Measurements from ENCODE around the gene HOXA13.

Gene HOXA13

GRCh38 chr7:27245124-27245797, 45.4 kb upstream of the HOXA13 start:
- no peak for TF ChIP-seq CTCF (IDR thresholded peaks at IDR 0.05; ENCODE audit: low read depth, low read length)
- no peak for DNase-seq (ENCODE audit: extremely low read depth, low read depth)

- no peak for TF ChIP-seq CTCF (IDR thresholded peaks at IDR 0.05; ENCODE audit: low read depth, low read length)
- no peak for DNase-seq (ENCODE audit: extremely low read depth, low read depth)
Measured at GRCh38 chr7:27244488-27245123, 44.7 kb upstream of the HOXA13 start.

GRCh38 chr7:27243340-27244163, 43.7 kb upstream of the HOXA13 start:
- DNase-seq (ENCODE audit: extremely low read depth, low read depth): no peak
- TF ChIP-seq CTCF (IDR thresholded peaks at IDR 0.05; ENCODE audit: low read depth, low read length): no peak

GRCh38 chr7:27242555-27243339, 42.9 kb upstream of the HOXA13 start, which contains the start of gene EVX1:
EVX1 (plus strand) TSS chr7:27242802; CDS start chr7:27243031, 229 bp downstream.
- no peak for TF ChIP-seq CTCF (IDR thresholded peaks at IDR 0.05; ENCODE audit: low read depth, low read length)
- no peak for DNase-seq (ENCODE audit: extremely low read depth, low read depth)

GRCh38 chr7:27242154-27242553, 42.3 kb upstream of the HOXA13 start:
- no peak for TF ChIP-seq CTCF (IDR thresholded peaks at IDR 0.05; ENCODE audit: low read depth, low read length)
- no peak for DNase-seq (ENCODE audit: extremely low read depth, low read depth)

GRCh38 chr7:27241189-27242056, 41.5 kb upstream of the HOXA13 start:
- DNase-seq (ENCODE audit: extremely low read depth, low read depth): no peak
- TF ChIP-seq CTCF (IDR thresholded peaks at IDR 0.05; ENCODE audit: low read depth, low read length): no peak
